Measurements from ENCODE around the gene DDX41.

DNA sequence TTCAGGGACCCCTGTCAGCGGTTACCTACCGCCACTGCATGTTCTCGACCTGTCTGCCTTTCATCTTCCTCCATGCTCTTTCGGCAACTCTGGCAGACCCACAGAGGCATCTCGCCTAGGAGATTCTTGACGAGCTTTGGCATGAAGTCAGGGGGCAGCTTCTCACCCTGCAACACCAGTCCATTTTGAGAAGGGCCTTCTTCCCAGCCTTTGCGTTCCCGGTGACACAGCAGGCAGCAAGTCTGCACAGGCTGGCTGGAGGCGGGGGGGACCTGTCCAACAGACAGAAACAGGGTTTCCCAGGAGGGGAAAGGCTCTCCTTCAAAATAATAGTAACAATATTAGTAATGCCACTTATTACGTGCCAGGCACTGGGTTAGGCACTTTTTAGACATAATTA lies 22.1 kb upstream of the DDX41 start:
- TF ChIP-seq CTCF (conservative IDR thresholded peaks at IDR 0.05) (no peak), ZFX (IDR thresholded peaks at IDR 0.05) (no peak)
